ENCODE measurements around the gene MEI4.

MEI4 gene

GRCh38 chr6:77930952-77931351 lies 278.1 kb downstream of the MEI4 start:
- TF ChIP-seq CTCF (IDR thresholded peaks at IDR 0.05), result no peak

- no peak for TF ChIP-seq CTCF (IDR thresholded peaks at IDR 0.05)
These were observed 309.2 kb downstream of the MEI4 start for GRCh38 chr6:77962070-77962469.

GRCh38 chr6:77965449-77965848 lies 312.6 kb downstream of the MEI4 start:
- TF ChIP-seq CTCF (IDR thresholded peaks at IDR 0.05), result no peak

GRCh38 chr6:77972334-77972733 lies 319.5 kb downstream of the MEI4 start:
- TF ChIP-seq CTCF (IDR thresholded peaks at IDR 0.05), result no peak
